GM12892 (cell line): ENCODE measurements around the gene RBM4.

Source experiments
- POLR2A ChIP-seq: IDR thresholded peaks from 2 replicates; pipeline ENCODE4 v1.6.1; 2011; ENCODE audit warnings: low read depth, low read length, control low read depth
- POLR2AphosphoS5 ChIP-seq: IDR thresholded peaks from 2 replicates; pipeline ENCODE4 v1.6.1; 2011; ENCODE audit warnings: low read depth, low read length, control low read depth

GRCh38 chr11:66612458-66612857 lies 26.0 kb upstream of the RBM4 start:
- TF ChIP-seq POLR2AphosphoS5: no peak
- no peak for TF ChIP-seq POLR2A
